Activated T-helper 1 cell treated with anti-CD3 and anti-CD28 coated beads, Interleukin-2, amount 50 U/mL, for 16 hours (primary cell): Measurements from ENCODE around the gene ADGRB2.

Experiments used
- DNase-seq, 2 donors: peaks; one replicate each; pipeline ENCODE4 v3.0.0-alpha.2; 2020; ENCODE audit warnings: low read depth in 1 of 2, low spot score in 1 of 2

ADGRB2 gene

DNA sequence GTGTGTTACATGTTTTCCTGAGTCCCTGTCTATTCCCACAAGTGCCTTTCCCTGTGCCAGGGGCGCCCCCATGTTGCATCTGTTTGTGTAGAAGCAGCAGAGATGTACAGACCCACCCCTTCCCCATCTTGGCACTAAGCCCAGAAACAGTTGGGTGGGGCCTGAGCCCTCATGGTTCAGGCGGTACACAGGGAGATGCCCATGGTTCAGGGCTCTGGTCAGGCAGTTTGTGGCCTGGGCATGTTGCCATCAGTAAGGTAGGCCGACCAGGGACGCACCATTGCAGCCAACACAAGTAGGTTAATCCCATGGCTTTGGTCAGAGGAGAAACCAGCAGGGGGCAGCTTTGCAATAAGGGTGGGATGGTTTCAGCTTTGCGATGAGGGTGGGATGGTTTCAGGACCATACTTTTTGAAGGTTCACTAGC is 914 bp upstream of the ADGRB2 start:
- DNase-seq = no peak

DNA sequence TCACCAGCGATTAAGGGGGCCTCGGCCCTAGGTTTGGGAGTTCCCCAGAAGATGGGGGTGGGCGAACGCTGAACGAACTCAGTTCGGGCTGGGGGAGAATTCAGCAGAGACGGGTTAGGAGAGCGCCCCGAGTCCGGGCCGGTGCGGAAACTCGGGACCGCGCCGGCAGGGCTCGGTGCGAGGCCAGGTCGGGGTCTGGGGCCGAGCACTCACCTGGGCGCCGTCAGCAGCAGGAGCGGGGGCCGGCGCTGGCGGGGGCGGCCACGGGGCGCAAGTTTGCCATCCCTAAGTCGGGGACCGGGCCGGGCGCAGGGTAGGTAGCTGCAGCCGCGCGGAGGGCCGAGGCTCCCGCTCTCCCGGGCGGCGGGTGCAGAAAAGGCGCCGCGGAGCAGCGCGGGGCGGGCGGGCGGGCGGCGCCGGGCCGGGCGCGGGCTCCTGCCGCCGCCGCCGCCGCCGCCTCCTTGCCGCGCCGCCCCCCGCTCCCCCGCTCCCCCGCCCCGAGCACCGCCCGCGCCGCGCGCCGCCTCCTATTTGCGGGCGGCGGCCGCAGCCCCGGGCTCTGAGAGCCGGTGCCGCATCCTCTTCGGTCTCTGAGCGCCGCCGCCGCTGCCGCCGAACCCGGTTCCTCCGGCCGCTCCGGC is 349 bp downstream of the ADGRB2 start:
- no peak for DNase-seq

DNA sequence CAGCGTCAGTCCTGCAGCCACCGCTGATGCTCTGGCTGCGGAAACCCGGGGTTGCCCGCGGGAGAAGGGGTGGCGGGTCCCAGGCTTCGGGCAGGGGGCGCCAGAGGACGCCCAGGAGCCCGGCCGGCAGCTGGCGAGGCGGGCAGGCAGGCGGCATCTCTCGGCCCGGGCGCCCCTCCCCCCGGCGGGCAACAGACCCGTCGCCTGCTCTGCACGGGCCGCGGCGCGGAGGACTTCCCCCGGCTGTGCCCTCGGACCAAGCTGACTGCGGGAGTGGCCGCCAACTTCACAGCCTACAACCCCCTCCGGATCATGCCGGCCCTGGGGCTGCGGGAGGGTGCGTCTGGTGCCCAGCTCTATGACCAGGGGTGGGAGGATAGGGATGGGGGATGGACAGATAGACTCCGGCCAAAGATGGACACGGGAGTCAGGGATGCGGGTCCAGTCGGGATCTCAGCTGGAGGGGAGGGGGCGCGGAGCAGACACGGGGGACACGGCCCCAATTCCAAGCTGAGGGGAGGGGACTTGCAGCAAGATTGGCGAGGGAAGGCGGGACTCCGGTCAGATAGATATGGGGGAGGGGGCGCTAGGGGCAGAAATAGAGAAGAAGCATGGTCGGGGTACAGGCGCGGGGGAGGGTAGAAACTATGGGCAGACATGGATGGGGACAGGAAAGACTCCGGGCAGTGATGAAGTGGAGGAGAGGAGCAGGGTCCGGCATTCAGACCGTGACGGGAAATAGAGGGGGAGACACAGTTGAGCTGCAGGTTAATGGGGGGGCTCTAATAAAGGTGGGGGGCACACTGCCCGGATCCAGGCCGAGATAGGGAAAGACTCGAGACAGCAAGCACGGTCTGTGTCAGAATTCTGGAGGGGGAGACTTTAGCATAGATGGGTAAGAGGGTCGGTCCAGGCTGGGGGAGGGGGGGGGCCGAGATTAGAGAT is 1.1 kb downstream of the ADGRB2 start:
- peak; percentile 37 to 52 for DNase-seq

DNA sequence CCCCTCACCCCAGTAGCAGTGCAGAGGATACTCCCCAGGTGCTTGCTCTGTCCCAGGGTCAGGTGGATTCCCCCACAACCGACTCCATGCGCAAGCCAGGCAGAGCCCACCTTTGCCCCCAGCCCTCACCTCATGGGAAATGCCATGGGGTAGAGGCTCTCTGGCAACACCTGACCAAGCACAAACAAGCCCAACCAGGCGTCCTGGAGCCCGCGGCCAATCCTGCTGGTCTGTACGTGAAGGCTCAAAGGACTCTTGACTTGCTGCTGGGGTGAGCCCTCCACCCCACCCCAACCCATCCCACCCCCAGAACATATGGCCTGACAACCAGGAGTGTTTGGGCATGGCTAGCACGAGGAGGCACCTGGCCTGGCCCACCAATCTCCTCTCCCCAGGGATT is 1.8 kb downstream of the ADGRB2 start:
- DNase-seq = no peak

DNA sequence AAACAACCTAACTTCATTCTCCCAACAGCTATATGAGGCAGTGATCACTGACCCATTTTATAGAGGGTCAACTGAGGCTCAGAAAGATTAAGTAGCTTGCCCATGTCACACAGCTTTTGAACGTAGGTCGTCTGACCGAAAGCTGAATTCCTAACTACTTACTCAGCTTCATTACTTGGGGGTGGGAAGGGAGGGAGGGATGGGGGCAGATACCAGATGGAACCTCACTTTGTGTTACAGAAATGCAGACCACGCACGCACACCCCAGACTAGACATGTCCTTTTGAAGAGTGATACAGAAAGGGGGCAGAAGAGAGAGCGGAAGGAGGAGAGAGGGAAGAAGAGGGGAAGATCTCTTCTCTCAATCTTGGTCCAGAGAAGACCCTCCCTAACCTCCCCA is 2.3 kb downstream of the ADGRB2 start:
- DNase-seq = no peak

DNA sequence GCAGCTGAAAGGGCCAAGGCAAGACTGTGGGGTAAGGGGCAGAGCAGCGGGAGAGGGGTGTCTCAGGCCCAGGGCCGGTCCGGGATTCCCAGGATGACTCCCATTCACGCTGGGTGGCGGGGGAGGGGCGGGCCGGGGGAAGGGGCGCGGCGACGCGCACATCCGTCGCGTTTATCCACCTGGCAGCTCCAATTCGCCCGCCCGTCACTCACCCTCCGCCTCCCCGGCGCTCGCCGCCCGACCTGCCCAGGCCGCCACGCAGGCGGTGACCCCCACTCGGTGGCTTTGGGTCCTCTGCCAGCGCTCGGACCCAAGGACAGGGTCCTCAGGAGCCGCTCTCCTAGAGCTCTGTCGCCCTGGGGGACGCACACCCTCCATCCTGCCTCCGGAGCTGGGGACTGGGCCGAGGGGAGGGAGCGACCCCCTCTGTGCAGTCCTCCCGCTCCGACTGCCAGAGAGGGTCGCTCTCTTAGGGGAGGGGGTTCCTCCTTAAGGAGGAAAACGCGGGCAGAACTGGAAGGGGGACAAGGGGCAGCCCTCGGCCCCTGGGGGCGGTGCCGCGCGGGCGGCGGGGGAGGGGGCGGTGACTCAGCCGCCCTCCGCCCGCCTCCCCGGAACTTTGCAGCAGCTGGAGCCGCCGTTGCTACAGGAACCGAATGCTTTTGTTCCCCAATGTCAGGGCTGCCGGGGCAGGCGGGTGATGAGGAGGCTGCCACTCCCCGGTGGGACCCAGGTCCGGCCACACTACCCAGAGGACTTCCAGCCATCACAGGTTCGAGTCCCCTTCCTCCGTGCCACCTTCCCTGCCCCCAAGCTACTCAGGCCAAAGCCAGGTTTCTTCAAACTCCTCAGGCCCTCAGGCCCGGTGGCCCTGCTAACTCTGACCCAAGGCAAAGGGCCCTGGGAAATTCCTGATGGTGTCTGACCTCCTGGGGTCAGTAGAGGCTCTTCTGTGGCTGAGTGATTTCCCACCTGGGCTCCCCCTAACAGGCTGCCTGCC is 3.4 kb downstream of the ADGRB2 start:
- peak; percentile 35 to 39 for DNase-seq

DNA sequence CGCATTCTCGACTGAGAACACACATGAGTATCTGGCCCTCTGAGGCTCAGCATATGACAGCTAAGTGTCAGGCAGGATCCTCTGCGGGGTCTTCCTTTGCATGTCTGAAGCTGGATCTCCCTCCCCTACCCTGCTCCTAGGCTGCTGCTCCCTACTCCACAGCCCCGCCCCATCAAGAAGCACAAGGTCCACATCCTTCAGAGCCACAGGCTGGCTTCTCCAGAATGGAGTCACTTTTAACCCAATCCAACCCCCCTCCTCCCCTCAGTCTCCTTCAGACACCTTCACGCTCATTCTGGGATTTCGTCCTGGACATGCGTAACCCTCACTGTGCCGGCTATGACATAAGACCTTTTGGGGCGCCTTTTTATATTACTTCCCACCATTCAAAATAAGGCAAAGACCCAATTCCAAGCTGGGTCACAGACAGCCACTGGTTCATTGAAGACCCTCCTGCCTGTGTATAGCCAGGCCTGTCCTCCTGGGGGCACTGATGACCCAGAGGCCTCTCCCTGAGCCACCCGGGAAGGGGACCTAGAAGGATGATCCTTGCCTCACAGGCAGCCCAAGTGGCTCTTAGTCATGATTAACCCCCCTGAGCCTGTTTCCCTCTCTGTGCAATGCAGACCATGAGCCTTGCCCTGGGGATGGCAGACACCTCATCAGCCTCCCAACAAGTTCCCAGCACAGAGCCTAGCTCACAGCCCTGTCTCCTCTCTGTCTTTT is 4.7 kb downstream of the ADGRB2 start:
- DNase-seq = no peak

DNA sequence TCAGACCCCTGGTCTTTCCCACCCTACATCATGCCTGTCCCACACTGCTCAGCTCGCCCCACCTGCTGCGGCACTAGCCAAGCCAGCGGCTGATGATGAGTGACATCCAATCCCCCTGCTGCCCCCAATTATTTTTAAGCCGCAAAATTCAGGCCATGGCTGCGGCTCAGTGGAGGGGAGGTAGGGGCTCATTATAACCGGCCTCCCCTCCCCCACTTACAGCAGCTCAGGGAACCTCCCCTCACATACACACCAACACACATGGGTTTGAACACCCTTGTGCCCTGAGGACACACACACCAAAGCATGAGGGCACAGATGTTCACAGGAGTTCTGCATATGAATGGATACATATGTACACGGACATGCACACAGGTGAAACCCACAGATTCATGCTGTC is 5.3 kb downstream of the ADGRB2 start:
- DNase-seq = no peak

DNA sequence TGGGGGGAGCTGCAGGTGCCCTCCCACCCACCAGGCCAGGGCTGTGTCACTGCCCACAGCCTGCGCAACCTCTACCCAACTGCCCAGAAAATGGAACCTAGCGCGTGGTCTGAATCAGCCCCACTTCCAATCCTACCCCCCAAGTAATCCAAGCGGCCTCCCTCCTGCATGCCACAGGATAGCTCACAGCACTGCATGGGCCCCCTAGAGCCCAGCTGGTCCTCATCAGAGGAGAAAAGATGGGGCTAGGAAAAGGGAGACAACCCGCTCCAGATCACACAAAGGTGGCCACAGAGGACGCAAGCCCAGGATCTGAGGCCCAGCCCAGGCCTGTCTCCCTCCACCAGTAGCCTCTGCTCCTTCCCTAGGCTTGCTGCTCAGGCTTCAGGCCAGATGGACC is 6.2 kb downstream of the ADGRB2 start:
- no peak for DNase-seq

DNA sequence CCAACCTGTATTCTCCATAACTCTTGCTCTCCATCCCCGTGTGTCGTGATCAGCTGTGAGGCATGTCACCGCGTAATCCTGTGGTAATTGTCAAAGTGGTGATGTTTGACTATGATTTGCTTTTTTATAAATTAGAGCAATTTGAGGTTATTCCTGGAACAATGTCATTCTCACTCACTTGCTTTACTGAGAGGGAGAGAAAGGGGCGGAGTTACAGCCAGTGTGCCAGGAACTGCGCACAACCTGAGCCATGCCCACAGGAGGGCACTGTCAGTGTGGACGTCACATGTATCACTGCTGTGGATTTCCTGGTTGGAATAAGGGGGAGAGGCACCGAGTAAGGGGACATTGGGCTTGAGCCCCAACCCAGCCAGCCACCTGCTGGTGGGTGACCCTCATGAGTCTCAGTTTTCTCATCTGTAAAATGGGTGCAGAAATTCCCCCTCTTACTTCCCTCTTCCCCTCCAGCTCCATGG is 6.9 kb downstream of the ADGRB2 start:
- no peak for DNase-seq

DNA sequence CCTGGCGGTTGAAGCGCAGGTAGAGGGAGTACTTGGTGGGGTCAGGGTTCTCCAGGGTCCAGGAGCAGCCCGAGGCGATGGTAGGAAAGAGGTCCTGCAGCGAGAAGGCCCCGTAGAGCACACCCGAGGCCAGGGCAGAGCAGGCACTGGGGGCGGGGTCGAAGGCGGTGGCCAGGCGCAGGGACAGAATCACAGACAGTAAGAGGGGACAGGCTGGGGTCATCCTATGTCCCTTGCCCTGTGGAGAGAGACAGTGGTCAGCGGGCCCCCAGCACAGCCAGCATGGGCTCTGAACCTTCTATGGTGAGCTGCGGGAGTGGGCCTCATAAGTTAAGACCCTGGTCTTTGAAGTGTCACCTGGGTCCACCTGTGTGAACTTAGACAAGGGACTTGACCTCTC is 7.6 kb downstream of the ADGRB2 start:
- no peak for DNase-seq

DNA sequence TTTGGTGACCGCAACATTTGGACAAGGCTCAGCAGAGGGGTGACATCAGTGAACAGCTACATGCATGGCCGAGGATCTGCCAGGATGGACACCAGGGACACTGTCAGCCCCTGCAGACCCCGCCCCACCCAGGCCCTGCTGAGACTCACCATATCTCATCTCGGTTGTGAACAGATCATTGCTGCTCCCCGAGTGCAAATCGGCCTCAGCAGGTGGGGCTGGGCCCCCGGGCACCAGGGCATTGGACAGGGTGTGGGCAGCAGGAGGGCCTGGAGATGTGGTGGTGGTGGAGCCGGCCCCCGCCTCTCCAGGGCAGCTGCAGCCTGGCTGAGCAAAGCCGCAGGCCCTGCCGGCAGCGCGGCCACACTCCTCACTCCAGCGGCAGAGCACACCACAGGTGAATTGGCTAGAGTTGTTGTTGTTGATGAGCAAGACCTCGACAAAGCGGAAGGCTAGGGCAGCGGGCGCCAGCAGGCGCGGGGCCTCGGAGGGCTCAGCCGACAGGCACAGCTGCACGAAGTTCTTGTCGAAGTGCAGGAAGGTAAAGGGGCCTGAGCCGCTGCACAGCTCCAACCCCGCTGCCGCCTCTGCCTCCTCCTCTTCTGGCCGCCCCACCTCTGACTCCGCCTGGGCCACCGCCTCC is 8.2 kb downstream of the ADGRB2 start:
- no peak for DNase-seq

DNA sequence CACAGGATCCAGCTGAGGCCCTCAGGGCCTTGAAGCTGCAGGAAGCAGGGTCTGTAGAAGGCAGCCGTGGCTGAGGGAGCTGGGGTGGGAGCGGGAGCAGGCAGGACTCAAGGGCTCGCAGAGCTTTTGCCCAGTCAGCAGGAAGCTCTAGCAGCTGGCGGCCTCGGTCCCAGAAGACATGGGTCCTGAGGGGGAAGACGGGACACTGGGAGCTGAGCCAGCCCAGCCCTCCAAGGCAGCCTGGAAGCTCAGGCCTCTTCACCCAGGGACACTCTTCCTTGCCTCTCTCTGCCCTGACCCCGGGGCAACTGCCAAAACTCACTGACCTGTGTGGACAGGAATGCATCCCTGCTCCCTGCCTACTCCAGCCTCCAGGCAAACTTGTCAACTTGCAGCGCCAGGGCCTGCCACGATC is 8.9 kb downstream of the ADGRB2 start:
- DNase-seq = no peak

DNA sequence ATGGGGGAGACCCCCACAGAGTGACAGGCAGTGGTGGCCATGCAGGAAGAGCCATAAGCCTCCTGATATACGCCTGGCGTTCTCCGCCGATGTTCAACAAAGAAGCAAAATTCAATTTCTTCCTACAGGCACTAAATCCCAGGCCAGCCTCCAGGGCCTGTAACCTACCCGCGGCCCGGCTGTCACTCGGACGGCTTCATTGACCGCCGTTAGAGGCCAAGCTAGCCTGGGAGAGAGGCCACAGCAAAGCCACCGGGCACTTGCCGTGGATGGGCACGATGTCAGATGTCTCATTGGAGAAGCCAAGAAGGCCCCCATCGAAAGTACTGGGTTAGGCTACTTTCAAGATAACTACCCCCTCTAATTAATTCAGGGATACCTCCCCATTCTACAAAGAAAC is 9.7 kb downstream of the ADGRB2 start:
- DNase-seq = no peak

DNA sequence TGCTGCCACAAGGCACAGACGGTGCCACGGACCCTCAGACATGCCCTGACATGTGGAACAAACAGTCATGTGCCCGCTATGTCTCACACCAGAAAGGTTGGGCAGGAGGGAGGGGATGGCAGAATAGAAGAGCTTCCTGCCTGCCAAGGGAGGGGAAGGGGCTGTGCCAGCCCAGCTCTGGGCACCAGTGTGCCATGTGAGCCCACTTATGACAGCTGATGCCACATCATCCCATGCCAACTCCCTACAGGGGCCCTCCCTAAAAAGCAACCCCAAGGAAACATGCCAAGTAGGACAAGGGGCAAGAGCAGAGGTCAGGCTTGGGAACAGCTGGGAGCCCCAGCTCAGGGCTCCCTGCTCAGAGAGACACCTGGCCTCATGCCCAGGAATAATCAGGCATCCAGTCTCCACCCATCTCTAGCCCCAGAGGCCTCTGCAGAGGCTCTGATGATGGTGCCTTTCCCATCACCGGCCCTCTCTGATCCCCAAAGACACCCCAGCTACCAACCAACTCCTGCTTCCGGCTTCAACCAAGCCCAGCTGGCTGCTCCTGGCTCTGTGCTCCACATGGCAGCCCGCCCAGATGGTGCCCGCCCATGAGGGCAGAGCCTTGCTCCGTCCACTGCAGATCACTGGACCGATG is 10.3 kb downstream of the ADGRB2 start:
- no peak for DNase-seq

DNA sequence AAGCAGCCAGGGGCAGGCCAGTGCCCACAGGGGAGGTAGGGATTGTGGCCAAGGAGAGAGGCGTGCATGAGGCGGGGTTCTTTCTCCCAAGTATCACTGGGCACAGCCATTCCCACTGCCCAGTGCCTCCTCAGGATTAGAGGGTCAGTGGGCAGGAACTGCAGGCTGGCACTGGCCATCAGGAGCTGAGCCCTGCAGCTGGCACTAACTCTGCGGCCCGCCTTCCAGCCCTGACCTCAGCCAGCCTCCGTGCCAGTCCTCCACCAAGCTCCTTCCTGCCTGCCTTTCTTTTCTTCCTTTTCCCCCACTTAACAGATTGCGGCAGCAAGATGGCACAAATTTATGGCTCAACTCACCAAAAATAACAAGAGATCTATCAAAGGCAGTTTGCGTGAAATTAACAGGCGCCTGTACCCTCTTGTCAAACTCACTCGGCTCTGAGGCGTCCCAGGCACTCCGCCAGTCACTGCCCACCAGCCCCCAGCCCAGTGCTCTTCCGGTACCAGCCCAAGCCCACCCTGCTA is 11.1 kb downstream of the ADGRB2 start:
- DNase-seq = no peak

DNA sequence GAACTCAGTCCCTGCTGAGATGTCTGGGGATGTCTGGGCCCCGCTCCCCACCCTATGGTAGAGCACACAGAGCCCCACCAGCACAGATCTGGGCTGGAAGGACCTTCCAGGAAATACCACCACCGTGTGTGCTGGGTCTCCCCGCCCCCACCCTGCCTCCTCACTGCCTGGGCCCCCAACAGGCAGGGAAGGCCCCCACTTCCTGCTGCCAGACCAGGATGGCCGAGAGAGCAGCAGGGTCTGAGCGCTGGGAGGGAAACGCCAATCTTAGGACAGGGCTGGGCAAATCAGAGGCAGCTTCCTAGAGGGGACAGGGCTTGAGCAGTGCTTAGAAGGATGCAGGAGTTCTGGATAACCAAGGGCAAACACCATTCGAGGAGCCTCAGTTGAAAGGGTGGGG is 11.9 kb downstream of the ADGRB2 start:
- DNase-seq = no peak

DNA sequence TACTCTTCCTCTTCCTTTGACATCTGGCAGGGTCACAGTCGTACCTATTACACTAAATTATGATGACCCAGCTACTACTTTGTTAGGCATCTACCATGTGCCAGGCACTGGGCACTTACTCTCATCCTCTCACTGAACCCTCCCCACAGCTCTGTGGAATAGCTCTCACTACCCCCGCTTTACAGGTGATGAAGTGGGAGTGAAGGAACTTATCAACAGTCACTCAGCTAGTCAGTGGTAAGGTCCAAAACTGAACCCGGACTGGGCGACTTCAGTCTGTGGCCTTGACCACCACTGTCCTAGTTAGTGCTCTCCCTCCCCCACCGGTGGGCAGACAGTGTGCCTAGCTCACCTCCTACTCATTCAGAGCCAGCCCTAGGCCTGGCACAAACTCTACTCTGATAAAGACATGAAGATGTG is 12.3 kb downstream of the ADGRB2 start:
- no peak for DNase-seq

DNA sequence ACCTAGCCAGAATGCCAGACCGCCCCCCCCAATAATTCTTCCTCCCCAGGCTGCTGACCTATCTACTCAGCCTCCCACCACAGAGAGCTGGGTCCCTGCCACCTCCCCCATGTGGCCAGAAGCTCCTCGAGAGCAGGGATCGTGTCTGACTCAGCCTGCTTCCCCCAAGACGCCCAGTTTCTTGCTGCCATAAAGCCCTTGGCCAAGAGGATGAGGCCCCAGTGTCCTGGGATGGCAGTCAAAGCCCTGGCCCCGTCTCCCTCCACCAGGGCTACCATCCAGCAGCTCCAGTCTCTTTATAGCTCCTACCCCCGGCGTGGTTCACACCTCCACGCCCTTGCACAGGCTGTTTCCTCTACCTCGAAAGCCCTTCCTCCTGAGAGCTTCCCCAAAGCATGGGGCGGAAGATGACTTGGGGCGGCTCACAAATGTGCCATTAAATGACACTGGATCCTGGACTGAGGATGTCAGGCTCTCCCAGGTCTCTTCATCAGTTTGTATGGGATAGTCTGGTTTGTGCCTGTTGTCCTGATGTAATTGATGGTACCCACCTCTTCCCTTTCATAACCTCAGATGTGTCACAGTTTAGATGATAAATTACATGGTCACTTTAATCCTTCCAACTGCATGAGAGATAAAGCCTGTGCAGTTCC is 13.2 kb downstream of the ADGRB2 start:
- DNase-seq = no peak
